Stimulated activated memory B cell treated with anti-CD40 and anti-IgM and Interleukin-4, amounts not matched to agents 10 μg/mL and 1 μg/mL and 100 μg/mL, for 72 hours (primary cell): Measurements from ENCODE around the gene SENP3.

Source experiments
- ATAC-seq: fragments of 150-1000 bp; cut with Tn5 transposase; 2 replicates; pipeline ENCODE4 v1.10.0; 2021
- H3K27ac Mint-ChIP-seq: one replicate; pipeline ENCODE4 v1.8.0; 2022; ENCODE audit warnings: mild to moderate bottlenecking, mixed read lengths
- H3K27me3 Mint-ChIP-seq: one replicate; pipeline ENCODE4 v1.8.0; 2022; ENCODE audit warnings: mixed read lengths
- H3K36me3 Mint-ChIP-seq: one replicate; pipeline ENCODE4 v1.8.0; 2022; ENCODE audit warnings: mixed read lengths
- H3K4me1 Mint-ChIP-seq: one replicate; pipeline ENCODE4 v1.8.0; 2022; ENCODE audit warnings: mixed read lengths
- H3K4me3 Mint-ChIP-seq: one replicate; pipeline ENCODE4 v1.8.0; 2022; ENCODE audit warnings: mild to moderate bottlenecking, moderate library complexity, mixed read lengths
- H3K9me3 Mint-ChIP-seq: one replicate; pipeline ENCODE4 v1.8.0; 2022; ENCODE audit warnings: mixed read lengths

SENP3 gene

DNA sequence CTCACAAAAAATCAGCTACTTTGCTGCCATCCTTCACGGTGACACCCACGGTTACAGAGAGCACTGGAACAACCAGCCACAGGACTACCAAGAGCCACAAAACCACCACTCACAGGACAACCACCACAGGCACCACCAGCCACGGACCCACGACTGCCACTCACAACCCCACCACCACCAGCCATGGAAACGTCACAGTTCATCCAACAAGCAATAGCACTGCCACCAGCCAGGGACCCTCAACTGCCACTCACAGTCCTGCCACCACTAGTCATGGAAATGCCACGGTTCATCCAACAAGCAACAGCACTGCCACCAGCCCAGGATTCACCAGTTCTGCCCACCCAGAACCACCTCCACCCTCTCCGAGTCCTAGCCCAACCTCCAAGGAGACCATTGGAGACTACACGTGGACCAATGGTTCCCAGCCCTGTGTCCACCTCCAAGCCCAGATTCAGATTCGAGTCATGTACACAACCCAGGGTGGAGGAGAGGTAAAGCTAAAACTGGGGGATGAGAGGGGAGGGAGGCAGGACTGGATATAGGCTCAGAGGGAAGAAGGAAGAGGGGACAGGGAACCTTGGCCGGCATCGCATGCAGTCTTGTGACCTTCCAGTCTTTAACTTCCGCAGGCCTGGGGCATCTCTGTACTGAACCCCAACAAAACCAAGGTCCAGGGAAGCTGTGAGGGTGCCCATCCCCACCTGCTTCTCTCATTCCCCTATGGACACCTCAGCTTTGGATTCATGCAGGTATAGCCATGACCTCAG lies 18.3 kb downstream of the SENP3 start:
- Mint-ChIP-seq H3K27ac (peak overlapping the region; percentile 96), H3K36me3 (peaks cover 58% of the 10 kb centered on the region)

DNA sequence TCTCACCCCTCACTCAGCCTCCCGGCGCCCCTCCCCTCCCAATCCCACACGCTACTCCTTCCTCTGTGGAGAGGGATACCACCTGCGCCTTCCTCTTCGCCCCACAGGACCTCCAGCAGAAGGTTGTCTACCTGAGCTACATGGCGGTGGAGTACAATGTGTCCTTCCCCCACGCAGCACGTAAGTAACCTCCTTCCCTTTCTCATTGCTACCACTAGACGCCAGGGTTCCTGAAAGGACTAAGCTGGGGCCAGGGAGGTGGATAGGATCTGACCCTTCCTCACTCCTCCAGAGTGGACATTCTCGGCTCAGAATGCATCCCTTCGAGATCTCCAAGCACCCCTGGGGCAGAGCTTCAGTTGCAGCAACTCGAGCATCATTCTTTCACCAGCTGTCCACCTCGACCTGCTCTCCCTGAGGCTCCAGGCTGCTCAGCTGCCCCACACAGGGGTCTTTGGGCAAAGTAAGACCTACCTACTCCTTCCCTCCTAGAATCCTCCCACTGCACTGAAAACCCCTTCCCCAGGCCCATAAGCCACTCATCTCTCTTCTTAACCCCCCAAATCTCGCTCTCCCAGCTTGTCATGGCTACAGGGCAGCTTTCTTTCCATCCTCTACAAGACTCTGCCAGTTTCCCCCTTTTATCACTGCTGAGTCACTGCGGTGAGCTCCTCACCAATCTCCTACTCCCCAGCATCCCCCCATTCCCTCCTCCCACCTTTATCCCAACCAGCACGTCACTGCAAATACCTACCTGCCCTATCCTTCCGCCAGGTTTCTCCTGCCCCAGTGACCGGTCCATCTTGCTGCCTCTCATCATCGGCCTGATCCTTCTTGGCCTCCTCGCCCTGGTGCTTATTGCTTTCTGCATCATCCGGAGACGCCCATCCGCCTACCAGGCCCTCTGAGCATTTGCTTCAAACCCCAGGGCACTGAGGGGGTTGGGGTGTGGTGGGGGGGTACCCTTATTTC lies 19.2 kb downstream of the SENP3 start:
- Mint-ChIP-seq H3K4me1 (peaks cover 82% of the 10 kb centered on the region), H3K27me3 (no peaks in the 10 kb centered on the region), H3K4me3 (peak overlapping the region; percentile 14), H3K27ac (peak overlapping the region; percentile 96), H3K36me3 (peaks cover 60% of the 10 kb centered on the region), H3K9me3 (no peaks in the 10 kb centered on the region)
- ATAC-seq = no peak

More for the DNA sequence above, 18.3 kb downstream of the SENP3 start:
- Mint-ChIP-seq H3K9me3 (no peaks in the 10 kb centered on the region), H3K4me3 (peak overlapping the region; percentile 57), H3K27me3 (no peaks in the 10 kb centered on the region), H3K4me1 (peaks cover 78% of the 10 kb centered on the region)
- ATAC-seq = peak; percentile 0

DNA sequence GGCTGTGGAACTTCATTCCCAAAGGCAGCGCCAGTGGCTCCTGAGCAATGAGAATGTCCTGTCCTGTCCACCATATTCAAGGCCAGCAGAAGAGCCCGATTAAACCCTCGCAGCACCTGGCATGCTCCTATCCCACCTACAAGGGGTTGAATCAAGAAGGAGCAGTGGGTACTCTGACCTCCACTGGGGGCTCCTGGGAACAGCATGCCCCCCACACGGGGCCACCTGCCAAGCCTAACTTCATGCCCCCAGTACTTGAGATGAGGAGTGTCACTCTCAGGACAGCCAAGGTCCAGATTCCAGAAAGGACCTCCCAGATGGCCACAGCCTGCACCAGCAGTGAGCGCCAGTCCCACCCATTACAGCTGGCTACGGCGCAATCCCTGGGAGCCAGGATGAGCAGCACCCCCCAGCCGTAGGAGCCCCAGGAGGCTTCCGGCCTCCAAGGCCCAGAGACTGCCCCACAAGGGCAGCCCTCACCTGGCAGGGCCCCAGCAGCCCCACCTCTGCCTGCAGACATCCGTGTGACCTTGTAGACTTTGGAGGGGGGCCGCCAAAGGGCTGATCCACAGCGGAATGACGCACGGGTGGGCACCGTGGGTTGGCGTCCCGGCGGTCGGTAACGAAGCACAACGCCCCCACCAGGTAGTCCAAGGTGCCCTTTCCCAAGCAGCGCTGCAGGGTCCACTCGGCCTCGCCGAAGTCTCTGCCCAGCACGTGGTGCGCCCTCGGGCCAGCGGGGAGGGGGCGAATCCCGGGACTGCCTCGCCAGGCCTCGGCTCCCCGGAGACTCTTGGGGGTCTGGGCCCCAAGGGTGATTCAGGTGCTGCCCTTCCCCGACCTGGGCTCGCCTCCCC lies 20.9 kb downstream of the SENP3 start:
- Mint-ChIP-seq H3K9me3 (no peaks in the 10 kb centered on the region), H3K27me3 (no peaks in the 10 kb centered on the region), H3K36me3 (peaks cover 53% of the 10 kb centered on the region), H3K4me3 (peak overlapping the region; percentile 92), H3K4me1 (peaks cover 68% of the 10 kb centered on the region), H3K27ac (peak overlapping the region; percentile 96)
- peak; percentile 1 for ATAC-seq

DNA sequence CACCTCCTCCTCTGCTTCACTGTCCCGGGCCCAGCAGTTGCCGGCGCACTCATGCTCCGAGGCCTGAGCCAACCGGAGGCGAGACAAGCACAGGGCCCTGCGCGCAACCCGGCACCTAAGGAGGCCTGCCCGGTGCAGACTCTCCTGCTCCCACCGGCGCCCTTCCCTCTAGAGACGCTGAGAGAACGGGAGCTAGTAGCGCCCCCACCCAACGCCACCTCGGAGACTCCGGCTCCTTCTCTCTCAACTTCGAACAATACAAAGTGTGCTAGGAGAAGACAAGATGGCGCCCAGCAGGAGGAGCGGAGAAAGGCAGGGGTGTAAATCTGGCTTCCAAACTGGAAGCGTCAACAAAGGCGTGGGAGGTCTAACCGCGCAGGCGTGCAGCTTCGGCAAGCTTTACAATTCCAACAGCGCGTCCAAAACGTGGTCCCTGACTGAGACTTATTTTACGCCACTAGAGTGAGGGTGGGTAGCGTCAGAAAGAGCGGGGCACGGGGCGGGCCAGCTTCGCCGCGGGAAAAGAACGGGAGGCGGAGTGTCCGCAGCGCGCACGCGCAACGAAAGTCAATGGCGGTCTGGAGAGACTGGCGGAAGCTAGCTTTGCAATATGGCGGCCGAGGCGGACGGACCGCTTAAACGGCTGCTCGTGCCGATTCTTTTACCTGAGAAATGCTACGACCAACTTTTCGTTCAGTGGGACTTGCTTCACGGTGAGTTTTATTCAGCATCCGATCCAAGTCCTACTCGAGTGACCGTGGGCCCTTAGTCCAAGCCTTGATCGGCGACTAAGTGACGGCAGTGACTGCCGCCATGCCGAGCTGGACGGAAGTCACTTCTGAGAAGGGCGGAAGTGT lies 21.8 kb downstream of the SENP3 start, which contains the start of gene MPDU1:
Gene MPDU1 (plus strand): TSS at position 600 of the 857 bp plus-strand sequence. CDS start 11 bp downstream, at position 611.
- peak within 1 kb of the TSS; percentile 92 for H3K4me3 Mint-ChIP-seq
- no peaks in the 10 kb centered on the region for H3K27me3 Mint-ChIP-seq
- peaks cover 52% of the 10 kb centered on the region for H3K36me3 Mint-ChIP-seq
- peak; percentile 88 for ATAC-seq
- no peaks in the 10 kb centered on the region for H3K9me3 Mint-ChIP-seq
- H3K27ac Mint-ChIP-seq = peak within 1 kb of the TSS; percentile 96
- peaks cover 59% of the 10 kb centered on the region for H3K4me1 Mint-ChIP-seq

DNA sequence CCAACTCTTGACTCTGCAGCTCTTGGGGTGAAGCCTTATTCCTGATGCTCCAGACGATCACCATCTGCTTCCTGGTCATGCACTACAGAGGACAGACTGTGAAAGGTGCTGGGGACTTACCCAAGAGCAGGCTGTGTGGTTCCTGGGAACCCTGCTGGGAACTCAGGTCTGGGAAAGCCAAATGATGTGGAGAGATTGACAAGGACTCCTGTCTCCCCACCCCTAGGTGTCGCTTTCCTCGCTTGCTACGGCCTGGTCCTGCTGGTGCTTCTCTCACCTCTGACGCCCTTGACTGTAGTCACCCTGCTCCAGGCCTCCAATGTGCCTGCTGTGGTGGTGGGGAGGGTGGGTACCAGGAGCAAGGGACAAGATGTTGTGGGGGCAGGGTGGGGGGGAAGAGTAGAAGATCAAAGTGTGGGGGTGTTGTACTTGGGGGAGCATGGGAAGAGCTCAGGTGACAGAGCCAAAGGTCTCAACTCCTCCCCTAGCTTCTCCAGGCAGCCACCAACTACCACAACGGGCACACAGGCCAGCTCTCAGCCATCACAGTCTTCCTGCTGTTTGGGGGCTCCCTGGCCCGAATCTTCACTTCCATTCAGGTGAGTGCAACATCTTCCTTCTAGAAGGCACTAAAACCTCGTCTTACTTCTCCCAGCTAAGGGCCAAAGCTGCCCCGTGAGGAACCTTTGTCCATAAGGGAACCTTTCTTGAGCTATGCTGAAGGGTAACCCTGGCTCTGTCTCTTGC lies 25.1 kb downstream of the SENP3 start:
- no peaks in the 10 kb centered on the region for H3K27me3 Mint-ChIP-seq
- peaks cover 45% of the 10 kb centered on the region for H3K36me3 Mint-ChIP-seq
- H3K4me3 Mint-ChIP-seq = no peak overlapping the region
- no peak for ATAC-seq
- H3K4me1 Mint-ChIP-seq = peaks cover 26% of the 10 kb centered on the region
- no peaks in the 10 kb centered on the region for H3K9me3 Mint-ChIP-seq
- H3K27ac Mint-ChIP-seq = peak overlapping the region; percentile 67

DNA sequence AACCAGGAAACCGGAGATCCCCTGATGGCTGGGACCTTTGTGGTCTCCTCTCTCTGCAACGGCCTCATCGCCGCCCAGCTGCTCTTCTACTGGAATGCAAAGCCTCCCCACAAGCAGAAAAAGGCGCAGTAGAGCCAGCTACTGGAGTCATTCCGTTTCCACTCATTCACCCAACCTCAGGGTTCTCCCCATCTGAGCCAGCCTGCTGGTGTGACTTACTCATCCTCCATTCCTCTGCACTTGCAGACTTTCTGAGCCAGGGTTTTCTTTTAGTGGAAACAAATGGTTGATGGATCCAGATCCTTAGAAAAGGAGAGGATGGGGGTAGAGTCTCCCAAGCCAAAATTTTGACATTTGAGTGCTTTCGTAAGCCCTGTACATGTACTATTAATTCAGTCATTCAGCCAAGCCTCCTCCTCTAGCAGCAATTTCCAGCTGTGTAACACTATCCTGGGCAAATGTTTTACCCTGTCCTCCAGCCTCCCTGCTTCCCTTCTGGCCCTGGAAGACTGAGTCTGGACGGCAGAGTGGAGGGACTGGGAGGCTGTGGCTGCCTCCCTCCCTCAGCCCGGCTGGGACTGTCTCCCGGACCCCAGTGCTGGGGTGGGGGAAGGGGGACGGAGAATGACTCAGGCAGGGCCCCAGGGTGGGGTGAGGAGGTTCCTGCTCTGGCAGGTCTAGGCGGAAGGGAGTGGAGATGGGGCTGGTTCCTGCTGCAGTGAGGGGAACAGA lies 25.9 kb downstream of the SENP3 start:
- no peaks in the 10 kb centered on the region for H3K27me3 Mint-ChIP-seq
- peaks cover 47% of the 10 kb centered on the region for H3K36me3 Mint-ChIP-seq
- H3K4me3 Mint-ChIP-seq = no peak overlapping the region
- peak overlapping the region; percentile 67 for H3K27ac Mint-ChIP-seq
- H3K4me1 Mint-ChIP-seq = peaks cover 18% of the 10 kb centered on the region
- no peaks in the 10 kb centered on the region for H3K9me3 Mint-ChIP-seq
- ATAC-seq = no peak

DNA sequence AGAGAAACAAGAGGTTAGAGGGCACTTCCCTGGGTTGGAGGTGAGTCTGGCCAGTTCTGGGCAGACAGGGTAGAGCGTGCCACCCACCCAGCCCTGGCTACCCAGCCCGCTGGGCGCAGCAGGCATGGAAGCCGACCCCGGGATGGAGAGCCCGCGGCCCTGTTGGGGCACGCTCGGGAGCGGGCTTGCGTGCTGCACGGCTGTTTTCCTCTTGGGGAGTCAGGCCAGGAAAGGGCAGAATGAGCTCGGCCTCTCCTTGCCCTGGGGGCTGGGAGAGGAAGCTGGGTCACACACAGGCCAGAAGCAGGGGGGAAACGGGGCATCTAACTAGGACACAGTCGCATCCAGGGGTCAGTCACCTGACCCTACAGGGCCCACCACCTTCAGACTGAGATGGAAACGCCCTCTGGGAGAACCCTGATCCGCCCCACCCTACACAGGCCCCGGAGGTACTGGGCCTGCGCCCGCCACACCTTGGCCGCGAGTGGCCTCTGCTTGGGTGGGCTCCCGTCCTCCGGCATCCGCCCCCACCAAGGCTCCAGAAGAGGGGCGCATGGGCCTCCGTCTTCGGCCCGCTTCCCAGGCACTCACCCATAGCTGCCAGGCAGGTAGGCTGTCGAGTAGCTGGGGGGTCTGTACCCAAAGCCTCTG lies 27.0 kb downstream of the SENP3 start:
- ATAC-seq = peak; percentile 25
- H3K4me3 Mint-ChIP-seq = no peak overlapping the region
- no peaks in the 10 kb centered on the region for H3K9me3 Mint-ChIP-seq
- peaks cover 17% of the 10 kb centered on the region for H3K4me1 Mint-ChIP-seq
- H3K27me3 Mint-ChIP-seq = no peaks in the 10 kb centered on the region
- H3K27ac Mint-ChIP-seq = peak overlapping the region; percentile 39
- H3K36me3 Mint-ChIP-seq = peaks cover 57% of the 10 kb centered on the region

DNA sequence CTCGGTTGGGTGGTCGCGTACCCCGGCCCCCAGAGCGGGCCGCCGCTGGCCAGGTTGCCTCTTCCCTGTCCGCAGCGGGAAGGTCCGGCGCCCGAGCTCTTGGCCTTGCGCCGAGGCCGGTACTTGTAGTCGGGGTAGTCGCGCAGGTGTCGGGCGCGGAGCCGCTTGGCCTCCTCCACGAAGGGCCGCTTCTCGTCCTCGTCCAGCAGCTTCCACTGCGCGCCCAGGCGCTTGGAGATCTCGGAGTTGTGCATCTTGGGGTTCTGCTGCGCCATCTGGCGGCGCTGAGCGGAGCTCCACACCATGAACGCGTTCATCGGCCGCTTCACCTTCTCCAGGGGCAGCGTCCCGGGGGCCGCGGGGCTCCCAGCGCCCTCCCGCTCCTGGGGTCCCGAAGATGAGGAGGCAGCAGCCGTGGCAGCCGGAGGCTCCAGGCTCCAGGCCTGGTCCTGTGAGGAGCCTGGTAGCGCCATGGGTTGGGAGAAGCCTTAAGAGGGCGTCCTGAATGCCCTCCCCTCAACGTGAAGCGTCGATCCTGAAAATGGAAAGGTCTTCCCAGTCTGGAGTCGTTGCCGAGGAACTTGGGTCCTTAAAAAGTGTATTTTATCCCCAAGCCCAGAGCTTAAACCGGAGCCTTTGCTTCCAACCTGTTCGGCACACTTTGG lies 27.6 kb downstream of the SENP3 start:
- Mint-ChIP-seq H3K9me3 (no peaks in the 10 kb centered on the region), H3K4me3 (no peak overlapping the region), H3K27ac (no peak overlapping the region), H3K36me3 (peaks cover 61% of the 10 kb centered on the region), H3K4me1 (peaks cover 15% of the 10 kb centered on the region), H3K27me3 (no peaks in the 10 kb centered on the region)
- peak; percentile 74 for ATAC-seq

DNA sequence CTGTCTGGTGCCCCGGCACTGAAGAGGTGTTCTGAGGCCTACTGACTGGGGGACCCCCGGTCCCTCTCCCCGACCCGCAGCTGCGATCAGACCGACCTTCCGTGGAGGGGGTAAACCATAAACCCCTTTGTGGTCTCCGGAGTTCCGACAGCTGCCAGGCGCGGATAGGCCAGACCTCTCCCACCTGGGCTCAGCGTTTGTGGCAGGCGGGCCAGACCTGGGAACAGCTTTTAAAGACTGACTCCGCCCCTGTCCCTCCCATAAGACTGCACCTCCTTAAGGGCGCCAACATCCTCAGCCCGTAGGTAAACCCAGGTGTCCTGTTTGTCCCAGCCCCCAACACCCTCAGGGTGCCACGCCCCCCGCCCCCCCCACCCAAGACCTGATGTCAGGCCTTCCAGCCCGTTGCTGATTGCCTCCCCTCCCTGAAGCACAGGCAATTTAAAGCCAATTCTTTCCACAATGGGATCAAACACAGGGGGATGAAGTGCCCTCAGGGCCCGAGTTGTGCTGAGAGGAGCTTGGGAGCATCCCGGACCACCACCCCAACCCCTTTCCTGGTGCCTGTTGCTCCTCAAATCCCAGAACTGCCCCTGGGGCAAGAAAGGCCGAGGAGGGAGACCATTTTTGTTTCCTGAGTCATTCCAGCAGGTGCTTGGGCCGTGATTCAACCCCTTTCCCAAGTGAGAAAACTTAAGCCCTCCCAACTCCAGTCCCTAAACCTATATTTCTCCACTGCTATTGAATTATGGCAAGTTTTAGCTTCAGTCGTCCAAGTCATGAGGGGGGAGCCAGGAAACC lies 28.4 kb downstream of the SENP3 start, which contains the start of gene SOX15:
Gene SOX15 (minus strand): TSS at position 204 of the 801 bp plus-strand sequence. CDS start 418 bp downstream, outside the sequence.
- Mint-ChIP-seq H3K9me3 (no peaks in the 10 kb centered on the region), H3K27me3 (no peaks in the 10 kb centered on the region), H3K4me3 (no peak within 1 kb of the TSS), H3K4me1 (peaks cover 8% of the 10 kb centered on the region), H3K36me3 (peaks cover 59% of the 10 kb centered on the region), H3K27ac (no peak within 1 kb of the TSS)
- ATAC-seq = no peak

DNA sequence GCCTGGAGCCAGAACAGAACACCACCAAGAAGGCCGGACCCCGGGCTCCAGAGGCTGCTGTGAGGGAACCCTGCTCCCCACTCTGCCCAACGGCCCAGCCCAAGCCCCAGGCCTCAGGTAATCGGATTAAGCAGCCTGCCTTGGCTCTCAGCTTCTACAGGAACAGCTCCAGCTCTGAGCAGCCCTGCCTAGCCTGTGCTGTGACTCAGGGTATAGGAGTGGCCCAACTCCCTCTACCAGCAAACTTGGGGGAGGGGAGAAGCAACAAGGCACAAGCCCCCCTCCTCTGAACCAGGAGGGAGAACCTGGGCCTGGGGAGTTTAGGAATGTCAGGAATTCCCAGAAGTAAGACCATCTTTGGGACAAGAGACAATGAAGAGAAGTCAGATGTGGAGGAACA lies 29.0 kb downstream of the SENP3 start:
- Mint-ChIP-seq H3K9me3 (no peaks in the 10 kb centered on the region), H3K27me3 (no peaks in the 10 kb centered on the region), H3K27ac (no peak overlapping the region), H3K36me3 (peaks cover 62% of the 10 kb centered on the region), H3K4me3 (no peak overlapping the region), H3K4me1 (peaks cover 2% of the 10 kb centered on the region)
- ATAC-seq = no peak

DNA sequence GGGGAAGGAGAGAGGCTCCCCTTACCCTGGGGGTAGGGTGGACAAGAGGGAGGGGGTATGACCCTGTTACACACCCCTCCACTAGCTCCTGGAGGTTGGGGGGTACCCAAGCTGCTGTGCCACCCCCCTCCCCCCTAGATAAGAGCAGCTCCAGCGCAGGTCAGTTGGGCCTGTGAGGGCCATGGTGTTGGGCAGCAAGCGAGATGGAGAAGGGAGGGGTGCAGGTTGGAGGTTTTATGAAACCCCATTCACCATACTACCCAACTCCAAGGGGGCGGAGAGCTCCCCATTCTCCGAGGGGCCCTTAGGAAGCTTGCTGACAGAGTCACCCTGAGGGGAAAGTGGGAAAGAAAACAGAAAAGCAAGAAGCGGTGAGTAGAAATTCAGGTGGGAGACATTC lies 29.9 kb downstream of the SENP3 start:
- no peak for ATAC-seq
- H3K4me1 Mint-ChIP-seq = no peaks in the 10 kb centered on the region
- no peak overlapping the region for H3K27ac Mint-ChIP-seq
- H3K27me3 Mint-ChIP-seq = no peaks in the 10 kb centered on the region
- peaks cover 63% of the 10 kb centered on the region for H3K36me3 Mint-ChIP-seq
- no peak overlapping the region for H3K4me3 Mint-ChIP-seq
- H3K9me3 Mint-ChIP-seq = no peaks in the 10 kb centered on the region
